HepG2 (cell line): Measurements from ENCODE around the gene NOSIP. TPM values are rescaled to one million over a fixed set of nuclear protein-coding genes. Genes with fewer than 3 reads are reported as not detected.

ENCODE experiments used
- BHLHE40 ChIP-seq: IDR thresholded peaks from 2 replicates; pipeline ENCODE4 v1.6.1; 2011; ENCODE audit warnings: low read length, improper control_type of control experiment
- CEBPZ ChIP-seq: IDR thresholded peaks from 2 replicates; pipeline ENCODE4 v1.6.1; 2012; ENCODE audit warnings: low read length, improper control_type of control experiment
- CREM ChIP-seq, 2 experiments: sonication (generic) in 1 of 2; formaldehyde crosslinking in 1 of 2; IDR thresholded peaks; 2 replicates each; pipeline versions ENCODE4 v1.4.0 to v1.6.1; 2016 to 2020; ENCODE audit warnings: antibody characterized with exemption in 1 of 2, mild to moderate bottlenecking in 1 of 2, missing genetic modification reagents in 1 of 2
- EP300 ChIP-seq, 3 experiments: sonication (generic) in 1 of 3; formaldehyde crosslinking in 1 of 3; IDR thresholded peaks; 2 replicates each; pipeline versions ENCODE4 v1.5.1 to v1.6.1; 2011 to 2020; ENCODE audit warnings: low read depth in 2 of 3, low read length in 2 of 3, borderline replicate concordance in 1 of 3, improper control_type of control experiment in 1 of 3, mild to moderate bottlenecking in 1 of 3, missing genetic modification reagents in 1 of 3, moderate library complexity in 1 of 3
- FOSL2 ChIP-seq: sonication (generic); formaldehyde crosslinking; IDR thresholded peaks from 2 replicates; pipeline ENCODE4 v1.4.0; 2020; ENCODE audit warnings: missing genetic modification reagents
- GFI1 ChIP-seq: sonication (generic); formaldehyde crosslinking; IDR thresholded peaks from 2 replicates; pipeline ENCODE4 v1.5.0; 2020; ENCODE audit warnings: missing genetic modification reagents, mild to moderate bottlenecking, borderline replicate concordance
- IRX3 ChIP-seq: sonication (generic); formaldehyde crosslinking; IDR thresholded peaks from 2 replicates; pipeline ENCODE4 v1.8.1; 2023; ENCODE audit warnings: mild to moderate bottlenecking, low read depth, missing genetic modification reagents, borderline replicate concordance
- KLF16 ChIP-seq, 2 experiments: sonication (generic) in 1 of 2; formaldehyde crosslinking in 1 of 2; IDR thresholded peaks; 2 replicates each; pipeline versions ENCODE4 v1.6.1 to v1.8.0; 2016 to 2023; ENCODE audit warnings: missing genetic modification reagents in 2 of 2, missing compliant biosample characterization in 1 of 2
- MAFF ChIP-seq: IDR thresholded peaks from 2 replicates; pipeline ENCODE4 v1.6.1; 2011; ENCODE audit warnings: low read depth, low read length, improper control_type of control experiment
- NBN ChIP-seq: fragments of 450-650 bp; conservative IDR thresholded peaks from 2 replicates; pipeline ENCODE4 v1.6.1; 2017
- NR1H2 ChIP-seq: sonication (generic); formaldehyde crosslinking; IDR thresholded peaks from 2 replicates; pipeline ENCODE4 v1.8.1; 2022; ENCODE audit warnings: low read depth, missing genetic modification reagents, borderline replicate concordance
- PLRG1 ChIP-seq: fragments of 450-650 bp; conservative IDR thresholded peaks from 2 replicates; pipeline ENCODE4 v1.6.1; 2016
- PRPF4 ChIP-seq: fragments of 200-400 bp; formaldehyde crosslinking; IDR thresholded peaks from 2 replicates; pipeline ENCODE4 v1.6.1; 2016; ENCODE audit warnings: low read length, low read depth; ENCODE audit not compliant: poor library complexity, severe bottlenecking
- USF2 ChIP-seq, 2 experiments: sonication (generic) in 1 of 2; formaldehyde crosslinking in 1 of 2; IDR thresholded peaks; 2 replicates each; pipeline versions ENCODE4 v1.5.1 to v1.6.1; 2011 to 2020; ENCODE audit warnings: borderline replicate concordance in 1 of 2, low read depth in 1 of 2, low read length in 1 of 2, mild to moderate bottlenecking in 1 of 2, missing genetic modification reagents in 1 of 2, moderate library complexity in 1 of 2
- ZKSCAN5 ChIP-seq: sonication (generic); formaldehyde crosslinking; IDR thresholded peaks from 2 replicates; pipeline ENCODE4 v1.5.1; 2020; ENCODE audit warnings: mild to moderate bottlenecking, missing genetic modification reagents
- polyA plus RNA-seq, 8 experiments: library from polyadenylated mRNA; depleted of rRNA in 3 of 8; stranded (reverse) in 7 of 8; unstranded in 1 of 8; fragments of >200 nt; fragmentation: Illumina TruSeq in 4 of 8; extraction: Trizol in 4 of 8; gene quantifications; 2 replicates each; pipeline versions ENCODE4 v1.2.1 to v1.2.3, GENCODE V29; 2011 to 2016; ENCODE audit warnings: low read depth in 4 of 8, missing spikeins in 1 of 8, mixed read lengths in 1 of 8; ENCODE audit not compliant: insufficient read depth in 1 of 8
- total RNA-seq, 5 experiments: library from RNA; depleted of rRNA; stranded (reverse); fragments of >200 nt; fragmentation: Illumina TruSeq; extraction: Trizol; gene quantifications; 2 replicates each; pipeline ENCODE4 v1.2.3, GENCODE V29; 2016; ENCODE audit warnings: low read depth in 1 of 5
- TF ChIP-seq, protein P1 (sequence below): sonication (generic); formaldehyde crosslinking; IDR thresholded peaks from 2 replicates; pipeline ENCODE4 v1.4.0; 2020; ENCODE audit warnings: missing genetic modification reagents
- TF ChIP-seq, protein P2 (sequence below): sonication (generic); formaldehyde crosslinking; IDR thresholded peaks from 2 replicates; pipeline ENCODE4 v1.5.1; 2020; ENCODE audit warnings: mild to moderate bottlenecking, missing genetic modification reagents, borderline replicate concordance

Gene NOSIP
- total and polyA plus RNA-seq, 2 of the 13 experiments (the other 11 are each of a cell fraction or from before 2014, with no cell fraction given) = 54.3 to 78.0 TPM

DNA sequence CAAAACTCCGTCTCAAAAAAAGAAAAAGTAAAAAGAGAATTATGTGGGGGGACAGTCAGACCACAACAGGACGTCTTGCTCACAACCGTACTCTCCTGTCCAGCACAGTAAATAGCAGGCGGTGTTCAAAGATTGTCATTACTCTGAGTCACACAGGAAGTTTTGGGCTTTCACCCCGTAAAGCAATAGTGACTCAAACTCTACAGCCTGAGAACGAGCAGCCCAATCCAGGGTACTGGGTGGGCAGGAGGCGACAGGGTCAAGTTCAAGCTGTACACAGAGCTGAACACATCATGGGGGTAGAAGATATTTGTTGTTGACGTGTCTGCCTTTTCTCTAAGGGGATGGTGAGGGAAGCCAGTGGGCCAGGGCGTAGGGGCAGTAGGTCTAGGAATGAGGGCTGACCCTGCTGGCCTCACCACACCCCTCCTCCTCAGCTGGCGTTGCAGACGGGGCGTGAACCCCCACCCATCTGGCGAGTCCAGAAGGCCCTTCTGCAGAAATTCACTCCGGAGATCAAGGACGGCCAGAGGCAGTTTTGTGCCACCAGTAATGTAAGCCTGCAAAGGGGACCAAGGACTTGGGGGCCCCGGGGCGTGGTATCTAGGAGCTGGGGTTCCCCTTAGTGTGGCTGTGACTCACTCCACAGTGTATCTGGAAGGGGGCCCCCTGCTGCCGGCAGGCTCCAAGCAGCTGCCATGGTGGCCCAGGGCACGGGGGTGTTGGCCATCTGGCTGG is 33.9 kb upstream of the NOSIP start (continued):
- TF ChIP-seq KLF16 (CRISPR knock-in tag; IDR thresholded peaks at IDR 0.05) (no peak), CEBPZ (no peak), MAFF (no peak), BHLHE40 (no peak), EP300 (IDR thresholded peaks at IDR 0.05; ENCODE audit: low read depth in 2 of 2, low read length in 2 of 2) (no peak), EP300 (CRISPR knock-in tag; IDR thresholded peaks at IDR 0.05; ENCODE audit: borderline replicate concordance) (no peak), PLRG1 (no peak), NR1H2 (no peak), GFI1 (no peak), USF2 (IDR thresholded peaks at IDR 0.05; ENCODE audit: low read depth, low read length) (no peak), USF2 (CRISPR knock-in tag; IDR thresholded peaks at IDR 0.05; ENCODE audit: borderline replicate concordance) (no peak), NBN (no peak), IRX3 (CRISPR knock-in tag) (no peak), ZKSCAN5 (CRISPR knock-in tag) (no peak), FOSL2 (CRISPR knock-in tag) (peak; percentile 83), PRPF4 (no peak), CREM (IDR thresholded peaks at IDR 0.05) (no peak), CREM (CRISPR knock-in tag; IDR thresholded peaks at IDR 0.05) (no peak)
- TF ChIP-seq, protein P1, sequence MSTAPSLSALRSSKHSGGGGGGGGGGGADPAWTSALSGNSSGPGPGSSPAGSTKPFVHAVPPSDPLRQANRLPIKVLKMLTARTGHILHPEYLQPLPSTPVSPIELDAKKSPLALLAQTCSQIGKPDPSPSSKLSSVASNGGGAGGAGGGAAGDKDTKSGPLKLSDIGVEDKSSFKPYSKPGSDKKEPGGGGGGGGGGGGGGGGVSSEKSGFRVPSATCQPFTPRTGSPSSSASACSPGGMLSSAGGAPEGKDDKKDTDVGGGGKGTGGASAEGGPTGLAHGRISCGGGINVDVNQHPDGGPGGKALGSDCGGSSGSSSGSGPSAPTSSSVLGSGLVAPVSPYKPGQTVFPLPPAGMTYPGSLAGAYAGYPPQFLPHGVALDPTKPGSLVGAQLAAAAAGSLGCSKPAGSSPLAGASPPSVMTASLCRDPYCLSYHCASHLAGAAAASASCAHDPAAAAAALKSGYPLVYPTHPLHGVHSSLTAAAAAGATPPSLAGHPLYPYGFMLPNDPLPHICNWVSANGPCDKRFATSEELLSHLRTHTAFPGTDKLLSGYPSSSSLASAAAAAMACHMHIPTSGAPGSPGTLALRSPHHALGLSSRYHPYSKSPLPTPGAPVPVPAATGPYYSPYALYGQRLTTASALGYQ (CRISPR knock-in tag) = no peak
- TF ChIP-seq, protein P2, sequence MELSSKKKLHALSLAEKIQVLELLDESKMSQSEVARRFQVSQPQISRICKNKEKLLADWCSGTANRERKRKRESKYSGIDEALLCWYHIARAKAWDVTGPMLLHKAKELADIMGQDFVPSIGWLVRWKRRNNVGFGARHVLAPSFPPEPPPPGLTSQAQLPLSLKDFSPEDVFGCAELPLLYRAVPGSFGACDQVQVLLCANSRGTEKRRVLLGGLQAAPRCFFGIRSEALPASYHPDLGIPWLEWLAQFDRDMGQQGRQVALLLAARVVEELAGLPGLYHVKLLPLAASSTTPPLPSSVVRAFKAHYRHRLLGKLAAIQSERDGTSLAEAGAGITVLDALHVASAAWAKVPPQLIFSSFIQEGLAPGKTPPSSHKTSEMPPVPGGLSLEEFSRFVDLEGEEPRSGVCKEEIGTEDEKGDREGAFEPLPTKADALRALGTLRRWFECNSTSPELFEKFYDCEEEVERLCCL (CRISPR knock-in tag) = no peak
